GM21360 (cell line): Measurements from ENCODE around the gene ARHGDIG.
"Not testable (repeated sequence)": the region's sequence is repeated elsewhere in the genome, so short reads cannot be mapped to it uniquely, and the experiment has no call there.

ENCODE experiments used
- ATAC-seq: cut with Tn5 transposase; IDR thresholded peaks from one replicate; pipeline ENCODE4 v1.9.1; 2021; ENCODE audit warnings: mild to moderate bottlenecking, moderate library complexity; ENCODE audit not compliant: unreplicated experiment

Gene ARHGDIG

DNA sequence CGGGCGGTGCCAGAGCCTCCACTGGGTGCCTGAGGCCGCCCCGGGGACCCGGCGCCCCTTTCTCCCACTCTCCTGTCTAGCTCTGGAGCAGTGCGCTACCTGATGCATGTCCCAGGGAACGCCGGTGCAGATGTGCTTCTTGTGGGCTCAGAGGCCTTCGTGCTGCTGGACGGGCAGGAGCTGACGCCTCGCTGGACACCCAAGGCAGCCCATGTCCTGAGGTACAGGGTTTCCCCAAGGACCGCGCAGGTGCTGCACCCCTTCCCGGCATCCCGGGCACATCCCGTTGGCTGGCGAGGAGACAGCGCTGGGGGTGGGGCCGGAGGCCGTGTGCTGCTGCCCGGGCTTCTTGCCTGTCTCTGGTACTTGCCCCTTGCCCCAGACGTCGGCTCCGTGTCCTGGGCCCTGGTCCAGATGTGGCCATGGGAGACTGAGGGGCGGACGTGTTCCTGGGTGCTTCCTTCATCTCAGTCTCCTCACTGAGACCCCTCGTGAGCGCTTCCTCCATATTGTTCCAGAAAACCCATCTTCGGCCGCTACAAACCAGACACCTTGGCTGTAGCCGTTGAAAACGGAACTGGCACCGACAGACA lies 17.1 kb upstream of the ARHGDIG start:
- no peak for ATAC-seq

GRCh38 chr16:263944-264343 lies 16.4 kb upstream of the ARHGDIG start:
- ATAC-seq: no peak

GRCh38 chr16:264440-264951 lies 15.9 kb upstream of the ARHGDIG start:
- no peak for ATAC-seq

GRCh38 chr16:265002-265529 lies 15.3 kb upstream of the ARHGDIG start:
- no peak for ATAC-seq

DNA sequence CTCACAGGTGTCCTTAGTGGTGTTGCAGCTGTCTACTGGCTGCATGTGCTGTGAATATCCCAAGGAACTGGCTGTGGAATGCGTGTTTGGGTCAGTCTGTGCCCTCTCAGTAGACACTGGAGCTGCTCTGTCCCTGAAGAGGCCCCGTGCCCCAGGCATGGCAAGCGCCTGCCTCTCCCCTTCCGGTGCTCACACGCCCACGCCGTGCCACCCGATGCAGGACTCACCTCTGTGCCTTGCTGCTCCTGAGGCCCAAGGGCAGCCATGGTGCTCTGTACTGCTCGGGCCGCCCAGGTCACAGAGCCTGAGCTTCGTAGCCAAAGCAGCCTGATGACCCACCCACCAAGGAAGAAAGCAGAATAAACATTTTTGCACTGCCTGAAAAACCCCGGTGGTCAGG lies 14.7 kb upstream of the ARHGDIG start:
- no peak for ATAC-seq

DNA sequence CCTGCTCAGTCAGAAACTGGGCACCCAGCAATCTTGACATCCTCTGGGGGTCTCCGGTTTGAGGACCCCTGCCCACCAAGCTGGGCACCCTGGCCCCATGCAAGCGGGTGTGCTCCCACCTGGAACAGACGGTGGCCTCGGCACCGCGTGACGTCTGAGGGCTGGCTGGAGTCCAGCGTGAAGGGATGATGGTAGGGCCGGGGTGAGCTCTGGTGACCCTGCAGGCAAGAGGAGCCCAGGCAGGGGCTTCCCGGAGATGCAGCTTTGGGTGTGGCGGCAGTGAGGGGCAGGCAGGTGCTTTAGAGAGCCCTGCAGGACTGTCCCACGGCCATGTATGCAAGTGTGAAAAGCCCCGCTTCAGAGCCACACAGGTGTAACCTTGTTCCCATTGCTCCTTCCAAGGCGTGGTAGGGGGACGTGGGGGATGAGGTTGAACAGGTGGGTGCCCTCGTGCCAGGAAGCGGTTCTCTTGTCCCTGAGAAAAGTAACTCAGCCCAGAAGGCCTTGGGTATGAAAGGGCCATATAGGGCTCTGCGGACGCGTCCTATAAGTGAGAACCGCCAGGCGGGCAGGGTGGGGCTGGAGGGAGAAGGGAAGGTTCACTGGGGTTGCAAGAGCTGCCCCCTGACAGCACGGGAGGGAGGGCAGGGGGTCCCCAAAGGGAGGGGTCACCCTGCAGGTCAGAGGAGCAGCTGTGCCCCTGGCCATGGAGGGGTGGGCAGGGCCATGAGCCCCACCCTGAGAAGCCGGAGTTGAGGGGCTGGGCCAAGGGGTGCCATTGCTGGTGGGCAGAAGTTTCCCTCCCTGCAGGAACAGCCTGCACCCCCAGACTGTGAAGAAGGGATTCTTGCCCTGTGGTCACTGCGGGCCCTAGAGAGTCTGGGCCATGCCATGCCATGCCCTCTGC lies 13.9 kb upstream of the ARHGDIG start:
- no peak for ATAC-seq

DNA sequence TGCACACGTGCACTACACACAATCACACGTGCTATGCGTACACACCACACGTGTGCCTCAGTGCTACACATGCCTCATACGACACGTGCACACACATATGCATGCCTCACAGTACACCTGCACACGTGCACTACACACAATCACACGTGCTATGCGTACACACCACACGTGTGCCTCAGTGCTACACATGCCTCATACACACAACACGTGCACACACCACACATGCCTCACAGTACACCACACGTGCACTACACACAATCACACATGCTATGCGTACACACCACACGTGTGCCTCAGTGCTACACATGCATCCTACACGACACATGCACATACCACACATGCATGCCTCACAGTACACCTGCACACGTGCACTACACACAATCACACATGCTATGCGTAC lies 12.8 kb upstream of the ARHGDIG start:
- ATAC-seq: not testable (repeated sequence)

DNA sequence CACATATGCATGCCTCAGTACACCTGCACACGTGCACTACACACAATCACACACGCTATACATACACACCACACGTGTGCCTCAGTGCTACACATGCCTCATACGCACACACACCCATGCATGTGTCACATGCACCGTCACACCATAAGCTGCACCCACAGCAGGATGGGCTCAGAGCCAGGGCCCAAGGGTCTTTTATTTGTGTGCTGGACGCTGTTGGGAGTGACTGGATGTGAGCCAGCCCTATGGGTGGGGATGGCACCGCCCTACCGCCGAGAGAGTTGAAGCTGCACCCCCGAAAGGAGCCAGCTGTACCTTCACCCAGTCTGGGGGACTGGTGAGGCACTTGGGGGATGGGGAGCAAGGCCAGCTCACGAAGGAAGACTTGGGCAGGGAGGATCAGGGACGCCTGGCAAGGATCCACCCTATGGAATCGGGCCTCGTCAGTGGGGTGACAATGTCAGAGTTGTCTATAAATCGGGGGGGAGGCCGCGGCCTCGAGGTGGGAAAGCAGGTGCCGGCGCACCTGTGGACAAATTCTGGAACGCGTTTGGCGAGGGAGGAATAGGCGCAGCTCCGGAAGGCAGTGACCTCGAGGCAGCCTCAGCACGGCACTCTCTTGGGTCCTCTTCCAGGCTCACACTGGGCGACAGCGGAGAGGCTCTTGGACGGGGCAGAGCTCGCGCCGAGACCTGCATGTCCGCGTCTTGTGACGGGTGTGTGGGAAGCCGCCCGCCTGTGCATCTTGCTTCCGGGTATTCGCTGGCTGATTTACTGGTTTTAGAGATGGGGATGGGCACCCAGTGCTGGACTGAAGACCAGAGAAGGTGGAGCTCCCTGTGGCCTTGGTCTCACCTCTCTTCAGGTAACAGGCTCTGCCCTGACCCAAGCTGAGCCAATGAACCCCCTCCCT lies 12.0 kb upstream of the ARHGDIG start:
- ATAC-seq: no peak

DNA sequence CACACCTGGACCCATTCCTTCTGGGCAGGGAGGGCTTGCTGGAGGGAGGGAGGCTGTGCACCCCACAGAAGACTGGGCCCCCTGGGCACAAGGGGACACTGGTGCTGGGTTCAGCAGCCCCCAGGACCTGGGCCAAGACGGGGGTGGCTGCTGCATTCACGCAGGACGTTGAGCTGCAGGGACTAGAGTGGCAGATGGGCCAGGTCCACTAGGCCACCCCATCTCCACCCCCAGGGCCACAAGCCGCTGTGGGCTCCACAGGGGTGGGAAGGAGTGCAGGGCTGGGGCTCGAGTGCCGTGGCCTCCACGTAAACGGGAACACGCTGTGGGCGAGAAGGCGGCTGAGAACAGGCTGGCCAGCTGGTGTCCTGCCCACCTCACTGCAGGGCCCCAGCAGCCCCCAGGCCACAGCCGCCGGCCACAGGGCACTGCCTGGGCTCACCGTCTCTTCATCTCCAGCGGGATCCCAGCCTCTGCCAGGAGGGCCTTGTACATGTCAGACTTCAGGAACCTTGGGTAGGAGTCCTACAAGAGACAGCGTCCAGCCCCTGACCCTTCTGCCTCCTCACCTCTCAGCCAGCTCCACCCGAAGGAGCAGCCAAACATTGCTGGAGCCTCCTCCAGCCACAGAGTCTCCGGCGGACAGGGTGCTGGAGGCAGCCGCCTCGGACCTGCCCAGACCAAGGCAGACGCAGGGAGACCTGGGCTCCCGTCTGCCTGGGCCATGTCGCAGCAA lies 11.2 kb upstream of the ARHGDIG start:
- no peak for ATAC-seq

DNA sequence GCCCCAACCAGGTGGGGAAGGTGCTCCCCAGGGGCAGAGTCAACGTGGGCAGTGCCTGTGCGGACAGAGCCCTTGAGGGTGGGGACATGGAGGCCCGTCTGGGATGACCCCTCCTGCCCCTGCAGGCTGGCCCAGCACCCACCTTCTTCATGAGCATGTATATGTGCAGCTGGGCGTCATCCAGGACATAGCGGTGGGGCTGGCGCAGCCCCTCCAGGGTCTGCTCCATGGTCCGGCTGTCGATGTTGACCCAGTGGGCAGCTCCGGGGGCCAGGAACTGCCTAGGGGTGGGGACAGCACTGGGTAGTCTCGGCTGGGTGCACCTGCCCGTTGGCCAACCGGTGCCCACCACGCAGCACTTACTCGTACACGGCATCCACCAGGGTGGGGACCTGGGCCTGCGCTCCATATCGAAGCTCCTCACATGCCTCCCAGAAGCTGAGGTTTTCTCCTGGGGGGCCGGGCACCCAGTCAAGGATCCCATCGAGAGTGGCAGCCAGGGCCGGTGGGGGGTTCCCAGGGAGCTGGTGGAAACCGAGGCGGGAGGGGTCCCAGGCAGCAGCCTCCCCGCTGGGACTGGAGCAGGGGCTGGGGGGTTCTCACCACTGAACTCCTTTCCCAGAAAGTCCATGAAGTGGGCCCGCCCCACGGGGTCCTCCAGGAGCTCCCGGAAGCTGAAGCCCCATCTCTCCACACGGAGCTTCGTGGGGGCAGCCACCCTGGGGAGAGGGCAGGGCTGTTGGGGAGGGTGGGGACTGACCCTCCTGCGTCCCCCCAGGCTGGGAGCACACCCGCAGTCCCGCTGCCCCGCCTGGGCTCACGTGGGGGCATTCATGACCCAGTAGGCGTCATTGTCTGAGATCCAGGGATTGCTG lies 9.8 kb upstream of the ARHGDIG start:
- no peak for ATAC-seq

DNA sequence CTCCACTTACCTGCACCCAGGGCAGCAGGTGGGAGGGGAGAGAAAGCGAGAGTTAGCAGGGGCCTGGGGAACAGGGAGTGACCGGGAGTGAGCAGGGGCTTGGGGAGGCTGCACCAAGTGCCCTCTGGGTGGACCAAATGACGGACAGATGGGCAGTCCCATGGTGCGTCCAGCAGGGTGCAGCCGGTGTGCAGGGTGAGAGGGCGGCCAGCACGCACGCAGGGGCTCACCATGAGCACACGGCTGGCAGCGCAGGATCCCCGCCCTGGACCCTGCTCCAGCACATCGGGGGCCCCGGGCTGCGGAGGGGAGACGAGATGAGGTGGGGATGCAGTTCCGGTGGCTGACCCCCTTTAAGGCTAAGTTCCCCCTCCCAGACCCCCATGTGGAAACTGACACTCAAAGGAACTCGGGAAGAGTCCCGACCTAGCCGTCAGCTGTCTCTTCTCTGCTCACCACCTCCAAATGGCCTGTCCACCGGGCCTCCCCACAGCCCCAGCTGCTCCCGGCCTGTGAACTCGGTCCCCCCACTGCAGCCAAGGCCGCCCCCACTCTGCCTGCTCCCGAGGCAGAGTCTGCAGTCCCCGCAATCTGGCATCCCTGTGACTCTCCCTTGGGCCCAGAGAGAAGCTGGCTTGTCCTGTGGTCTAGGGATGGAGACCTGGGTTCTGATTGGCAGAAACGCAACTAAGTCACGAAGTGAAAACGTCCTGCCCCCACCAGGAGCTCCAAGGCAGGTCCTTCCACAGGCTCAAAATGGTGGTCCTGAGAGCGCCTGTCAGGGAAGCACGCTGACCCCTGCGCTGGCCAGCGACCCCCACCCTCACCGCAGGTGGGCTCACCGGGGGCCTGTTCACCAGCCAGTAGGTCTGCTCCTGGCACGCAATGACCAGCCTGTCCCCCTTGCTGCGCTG lies 7.5 kb upstream of the ARHGDIG start:
- no peak for ATAC-seq

GRCh38 chr16:273547-274421 lies 6.6 kb upstream of the ARHGDIG start:
- ATAC-seq: no peak

- ATAC-seq: no peak
Measured at GRCh38 chr16:275041-275641, 5.2 kb upstream of the ARHGDIG start.

GRCh38 chr16:275786-276232 lies 4.6 kb upstream of the ARHGDIG start, which contains the start of gene RGS11:
Gene RGS11 (minus strand): TSS chr16:275944. CDS start chr16:275911, 33 bp downstream.
- ATAC-seq: no peak

DNA sequence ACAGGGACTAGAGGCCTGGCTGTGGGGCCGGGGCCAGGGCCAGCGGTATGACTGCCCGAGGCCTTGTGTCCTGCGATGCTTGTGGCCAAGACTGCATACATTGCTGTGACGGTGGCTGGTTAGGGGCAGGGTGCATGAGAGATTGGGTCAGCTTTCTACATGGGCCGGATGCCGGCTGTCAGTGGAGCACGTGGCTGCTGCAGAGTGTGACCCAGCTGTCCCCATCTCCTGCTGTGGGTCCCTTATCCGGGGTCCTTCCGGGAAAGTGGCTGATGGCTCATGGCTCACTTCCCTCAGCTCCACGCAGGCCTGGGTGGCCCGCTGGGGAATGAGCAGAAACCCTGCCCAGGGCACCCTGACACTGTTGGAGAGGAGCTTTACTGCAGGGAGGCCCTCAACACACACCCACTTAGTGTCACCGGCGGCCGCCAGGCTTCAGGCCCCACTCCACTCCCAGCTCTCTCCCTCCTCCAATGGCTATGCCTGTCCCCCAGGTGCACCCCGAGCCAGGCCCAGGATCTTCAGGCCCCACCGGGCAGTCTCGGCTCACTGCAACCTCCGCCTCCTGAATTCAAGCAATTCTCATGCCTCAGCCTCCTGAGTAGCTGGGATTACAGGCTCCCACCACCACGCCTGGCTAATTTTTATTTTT lies 3.8 kb upstream of the ARHGDIG start:
- no peak for ATAC-seq

DNA sequence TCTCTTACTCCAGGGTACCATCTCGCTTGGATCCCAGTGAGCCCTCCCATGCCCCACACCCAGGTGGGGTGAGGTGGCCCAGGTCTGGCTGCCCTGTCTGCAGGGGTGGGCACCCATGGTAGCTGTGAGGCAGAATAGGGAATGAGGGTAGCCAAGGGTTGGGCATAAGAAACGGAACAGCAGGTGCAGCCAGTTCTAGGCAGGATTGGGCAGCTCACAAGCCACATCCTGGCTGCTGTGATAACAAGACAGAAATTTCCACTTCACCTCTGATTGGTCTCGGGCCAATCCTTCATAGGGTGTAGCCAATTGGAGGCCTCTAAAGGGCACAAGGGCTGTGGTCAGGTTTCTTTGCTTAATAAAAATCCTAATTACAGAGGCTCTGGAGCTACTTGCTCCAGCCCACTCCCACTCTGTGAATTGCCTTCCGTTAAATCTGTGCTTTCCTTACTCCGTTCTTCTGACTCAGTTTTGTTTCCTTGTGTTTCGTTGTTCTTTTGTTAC lies 1.5 kb upstream of the ARHGDIG start:
- ATAC-seq: no peak
